Stimulated activated CD4-positive, alpha-beta T cell treated with anti-CD3 and anti-CD28 coated beads, Interleukin-2, amount 100 ng/mL, for 4 hours (primary cell): ENCODE measurements around the gene FOXD1.
"Not testable (repeated sequence)": the region's sequence is repeated elsewhere in the genome, so short reads cannot be mapped to it uniquely, and the experiment has no call there.

ENCODE experiments used
- DNase-seq: peaks from one replicate; pipeline ENCODE4 v3.0.0-alpha.2; 2020; ENCODE audit warnings: low read depth

Gene FOXD1

DNA sequence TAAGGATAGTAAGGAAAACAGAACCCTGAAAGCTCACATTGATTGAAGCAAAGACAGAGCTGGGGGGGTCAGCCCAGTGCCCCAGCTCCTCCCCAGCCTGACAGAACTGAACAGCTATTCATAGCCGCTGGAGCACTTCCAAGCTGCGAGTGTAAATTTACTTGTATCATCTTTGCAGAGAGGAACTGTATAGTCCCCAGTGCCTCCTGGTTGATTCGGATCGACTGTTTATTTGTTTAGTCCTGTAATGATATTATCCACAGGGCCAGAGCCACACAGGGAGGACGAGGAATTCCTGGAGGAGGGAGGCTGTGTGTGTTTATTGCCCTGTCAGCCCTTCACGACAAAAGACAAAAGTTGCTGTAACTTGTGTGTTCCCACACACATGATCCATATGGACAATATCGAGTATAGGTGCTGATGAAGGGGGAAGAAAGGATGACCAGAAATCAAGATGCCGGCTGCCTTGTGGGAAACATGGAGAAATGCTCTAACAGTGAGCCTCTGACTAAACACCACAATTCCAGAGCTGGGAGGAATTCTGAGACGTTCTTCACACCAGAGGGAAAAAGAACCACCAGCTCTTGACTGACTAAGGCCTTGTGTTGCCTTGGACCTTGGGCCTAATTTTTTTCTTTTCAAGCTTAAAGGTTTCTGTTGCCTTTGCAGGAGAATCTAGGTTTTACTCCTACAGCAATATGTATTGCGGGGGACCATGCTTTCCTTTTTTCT lies 31.1 kb downstream of the FOXD1 start:
- DNase-seq: no peak

DNA sequence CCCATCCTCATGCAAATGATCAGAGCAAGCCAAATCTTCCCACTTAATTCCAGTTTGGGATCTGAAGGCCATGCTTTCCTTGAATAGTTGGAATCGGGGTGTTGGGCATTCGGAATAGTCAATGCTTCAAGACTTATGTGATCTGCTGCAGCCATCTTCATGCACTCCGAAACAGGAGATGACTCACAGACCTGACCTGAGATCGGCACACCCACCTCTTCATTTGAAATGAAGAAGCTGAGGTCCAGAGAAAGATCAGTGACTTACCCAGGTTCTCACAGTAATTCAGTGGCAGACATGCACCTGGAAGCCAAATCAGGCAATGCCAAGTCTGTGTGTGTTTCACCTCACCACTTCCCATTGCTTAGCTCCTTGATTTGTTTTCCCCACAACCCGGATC lies 33.0 kb downstream of the FOXD1 start:
- no peak for DNase-seq

DNA sequence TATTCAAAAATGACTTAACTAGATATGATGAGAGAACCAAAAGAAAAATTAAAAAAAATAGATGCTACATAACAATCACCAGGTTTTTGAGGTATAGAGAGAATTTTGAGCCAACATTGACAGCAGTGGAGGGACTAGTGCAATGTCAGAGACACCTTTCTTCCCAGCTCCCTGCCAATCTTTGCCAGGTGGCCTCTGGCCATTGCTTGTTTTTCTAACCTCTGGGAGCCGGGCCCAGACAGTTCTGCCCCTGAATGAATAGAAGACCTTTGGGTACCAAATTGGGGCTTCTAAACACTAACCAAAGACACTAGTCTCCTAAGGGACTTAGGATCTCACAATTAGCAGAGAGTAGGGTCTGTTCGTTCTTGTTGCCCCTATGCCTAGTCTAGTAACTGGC lies 33.4 kb downstream of the FOXD1 start:
- DNase-seq: no peak

DNA sequence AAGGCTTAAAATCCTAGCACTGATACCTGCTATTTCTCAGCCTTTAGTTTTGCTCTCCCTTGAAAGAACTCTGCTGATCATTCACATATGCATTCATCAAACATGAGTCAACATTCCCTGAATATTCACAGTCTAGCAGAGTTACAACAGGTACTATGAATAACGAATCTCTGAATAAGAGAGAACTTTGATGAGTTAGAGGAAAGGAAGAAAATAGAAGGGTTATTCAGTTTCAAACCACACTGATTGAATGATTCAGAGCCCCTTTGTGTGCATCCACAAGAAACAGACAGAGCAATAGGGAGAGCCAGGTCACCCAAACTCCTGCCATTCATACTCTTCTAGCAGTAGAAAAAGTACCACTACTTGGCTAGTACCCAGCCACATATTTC lies 36.0 kb downstream of the FOXD1 start:
- no peak for DNase-seq

DNA sequence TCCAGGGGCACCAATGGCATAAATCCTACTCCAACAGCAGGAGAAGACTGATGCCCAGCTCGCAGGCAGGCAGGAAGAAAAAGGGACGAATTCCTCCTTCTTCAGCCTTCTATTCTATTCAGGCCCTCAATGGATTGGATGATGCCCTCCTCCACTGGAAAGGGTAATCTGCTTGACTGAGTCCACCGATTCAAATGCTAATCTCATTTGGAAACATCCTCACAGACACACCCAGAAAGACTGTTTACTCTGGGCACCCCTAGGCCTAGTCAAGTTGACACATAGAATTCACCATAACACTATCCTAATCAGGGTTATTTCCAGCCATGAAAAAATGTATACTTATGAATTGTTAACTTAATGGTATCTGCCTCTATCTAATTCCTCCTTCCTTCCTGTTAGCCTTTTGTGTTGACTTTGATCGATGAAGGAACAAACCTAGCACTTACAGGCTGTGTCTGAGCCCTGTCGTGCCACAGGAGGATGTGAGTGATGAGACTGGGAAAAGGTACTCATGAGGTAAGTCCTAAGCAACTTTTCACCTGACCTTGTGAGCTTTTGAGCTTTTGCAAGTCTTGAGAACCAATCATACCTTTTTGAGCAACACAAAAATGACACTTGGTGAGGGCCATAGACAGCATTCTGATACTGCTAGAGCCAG lies 36.5 kb downstream of the FOXD1 start:
- DNase-seq: no peak

DNA sequence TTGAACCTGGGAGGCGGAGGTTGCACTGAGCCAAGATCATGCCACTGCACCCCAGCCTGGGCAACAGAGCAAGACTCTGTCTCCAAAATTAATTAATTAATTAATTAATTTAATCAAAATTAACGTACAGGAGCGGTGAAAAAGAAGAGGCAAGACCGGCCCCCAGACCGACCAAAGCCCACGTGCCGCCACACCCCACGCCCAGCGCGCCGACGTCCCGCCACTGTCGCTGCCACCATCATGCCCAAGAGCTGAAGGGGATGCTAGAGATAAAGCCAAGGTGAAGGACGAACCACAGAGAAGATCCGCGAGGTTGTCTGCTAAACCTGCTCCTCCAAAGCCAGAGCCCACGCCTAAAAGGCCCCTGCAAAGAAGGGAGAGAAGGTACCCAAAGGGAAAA lies 38.6 kb downstream of the FOXD1 start:
- DNase-seq: not testable (repeated sequence)

DNA sequence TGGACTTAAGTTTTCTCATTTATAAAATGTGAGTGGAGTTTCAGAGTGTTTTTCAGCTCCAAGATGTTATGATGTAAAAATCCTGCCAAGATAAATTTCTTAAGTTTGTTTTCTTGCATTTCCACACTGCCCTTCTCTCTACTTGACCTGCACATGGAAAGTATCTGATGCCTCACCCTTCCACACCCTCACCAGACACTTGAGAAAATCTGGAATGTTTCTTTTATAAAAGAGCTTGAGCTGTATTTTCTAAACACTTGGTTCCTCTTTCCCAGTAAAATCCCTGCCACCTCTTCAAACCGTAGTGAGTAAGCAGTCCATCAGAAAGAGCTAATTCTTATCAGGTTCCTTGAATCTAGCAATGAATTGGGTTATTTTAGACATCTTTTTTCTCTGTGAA lies 42.9 kb downstream of the FOXD1 start:
- no peak for DNase-seq

DNA sequence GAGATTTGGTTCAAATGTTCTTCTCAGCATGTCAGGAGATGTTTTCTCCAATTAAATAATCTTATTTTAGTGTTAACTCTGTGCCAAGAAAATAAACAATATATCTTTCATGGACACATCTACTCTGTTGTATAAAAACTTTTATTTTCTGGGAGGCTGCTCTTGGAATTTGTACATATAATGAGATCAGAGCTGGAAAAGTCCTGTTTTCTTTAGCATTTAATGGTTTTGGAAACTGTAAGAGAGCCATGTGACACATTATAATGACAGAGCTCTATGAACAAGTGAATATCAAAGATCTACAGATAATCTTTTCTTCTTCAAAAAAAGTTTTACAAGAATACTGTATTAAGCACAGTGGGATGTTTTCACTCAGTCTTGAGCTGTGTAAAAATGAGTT lies 48.8 kb downstream of the FOXD1 start:
- no peak for DNase-seq
